BLaER1 (cell line): Measurements from ENCODE around the gene FAR2.
A peak's percentile ranks its signal among the peaks of the same experiment; 100 is the strongest.

Experiments used
- H3K27ac ChIP-seq: shearing (Covaris generic); formaldehyde crosslinking; 2 replicates; pipeline ENCODE4 v1.8.1; 2022
- H3K27me3 ChIP-seq: shearing (Covaris generic); formaldehyde crosslinking; 2 replicates; pipeline ENCODE4 v1.8.1; 2022
- H3K36me3 ChIP-seq: shearing (Covaris generic); formaldehyde crosslinking; 2 replicates; pipeline ENCODE4 v1.8.1; 2022
- H3K4me1 ChIP-seq: shearing (Covaris generic); formaldehyde crosslinking; 2 replicates; pipeline ENCODE4 v1.8.1; 2022
- H3K4me2 ChIP-seq: shearing (Covaris generic); formaldehyde crosslinking; 2 replicates; pipeline ENCODE4 v1.8.1; 2022
- H3K4me3 ChIP-seq: shearing (Covaris generic); formaldehyde crosslinking; 2 replicates; pipeline ENCODE4 v1.8.1; 2022
- H3K9ac ChIP-seq: shearing (Covaris generic); formaldehyde crosslinking; 2 replicates; pipeline ENCODE4 v1.8.1; 2022
- H3K9me3 ChIP-seq: shearing (Covaris generic); formaldehyde crosslinking; 2 replicates; pipeline ENCODE4 v1.8.1; 2022
- H4K20me1 ChIP-seq: shearing (Covaris generic); formaldehyde crosslinking; 2 replicates; pipeline ENCODE4 v1.8.1; 2022
- Cebpa-rat ChIP-seq: shearing (Covaris generic); IDR thresholded peaks from 2 replicates; pipeline ENCODE4 v1.8.1; 2022

FAR2 gene

DNA sequence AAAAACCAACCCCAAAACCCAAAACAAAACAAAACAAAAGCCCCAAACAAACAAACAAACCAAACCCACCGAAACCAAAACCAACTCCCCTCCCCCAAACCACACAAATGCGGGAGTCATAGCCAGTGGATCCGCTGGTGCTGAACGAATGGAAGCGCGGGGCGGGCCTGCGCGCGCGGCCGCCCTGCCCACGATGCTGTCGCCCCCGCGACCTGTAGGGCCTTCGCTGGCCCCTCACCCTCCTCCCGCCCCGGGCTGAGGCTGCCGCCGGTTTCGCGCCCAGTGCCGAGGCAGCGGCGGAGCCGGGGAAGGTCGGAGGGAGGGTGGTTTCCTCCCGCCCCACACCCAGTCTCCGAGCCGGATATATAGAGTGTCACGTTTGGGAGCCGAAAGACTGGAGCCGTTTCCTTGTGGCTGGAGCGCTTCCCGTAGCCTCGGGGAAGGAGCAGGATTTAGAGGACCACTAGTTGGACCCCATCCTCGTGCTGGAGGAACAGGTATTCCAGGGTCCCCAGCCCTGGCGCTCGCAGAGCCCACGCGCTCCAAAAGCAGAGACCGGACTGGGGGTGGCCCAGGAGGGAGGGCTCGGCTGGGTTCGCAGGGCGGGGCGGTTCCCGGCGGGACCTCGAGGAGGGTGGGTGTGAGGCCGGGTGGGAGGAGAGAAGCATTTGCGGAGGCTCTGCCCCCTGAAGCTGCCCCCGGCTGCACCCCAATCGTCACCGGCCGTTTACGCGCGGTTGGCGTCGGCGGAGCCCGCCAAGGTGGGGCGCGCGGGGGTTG lies at the start of gene FAR2:
TSS of gene FAR2 (plus strand) at position 368 of the 780 bp plus-strand sequence. CDS start 121,172 bp downstream, outside the sequence.
- Histone ChIP-seq H3K27ac (peak within 1 kb of the TSS; percentile 93), H3K4me1 (peaks cover 52% of the 10 kb centered on the region), H3K9me3 (peaks cover 11% of the 10 kb centered on the region; the same call in 1 of the 2 replicates), H3K4me2 (peak within 1 kb of the TSS; percentile 96), H3K36me3 (no peaks in the 10 kb centered on the region), H3K27me3 (no peaks in the 10 kb centered on the region), H3K9ac (peak within 1 kb of the TSS; percentile 89), H4K20me1 (no peaks in the 10 kb centered on the region), H3K4me3 (peak within 1 kb of the TSS; percentile 86)
- no peak for TF ChIP-seq Cebpa-rat

- no peak for TF ChIP-seq Cebpa-rat
- no peaks in the 10 kb centered on the region for H3K36me3 ChIP-seq
- no peak overlapping the region for H3K9ac ChIP-seq
- H3K9me3 ChIP-seq = 0 out of 2 replicates have a peak, but pooled peaks cover 7% of the 10 kb centered on the region
- no peak overlapping the region for H3K4me3 ChIP-seq
- H3K27ac ChIP-seq = no peak overlapping the region
- no peaks in the 10 kb centered on the region for H3K27me3 ChIP-seq
- H3K4me2 ChIP-seq = peak overlapping the region; percentile 74
- no peaks in the 10 kb centered on the region for H4K20me1 ChIP-seq
- H3K4me1 ChIP-seq = peaks cover 25% of the 10 kb centered on the region
These were observed 46.3 kb upstream of the FAR2 start for GRCh38 chr12:29102741-29103140.

GRCh38 chr12:29103539-29103974 lies 45.5 kb upstream of the FAR2 start:
- H4K20me1 ChIP-seq = no peaks in the 10 kb centered on the region
- H3K27me3 ChIP-seq = no peaks in the 10 kb centered on the region
- peak overlapping the region; percentile 51 for H3K4me3 ChIP-seq
- peaks cover 25% of the 10 kb centered on the region for H3K4me1 ChIP-seq
- H3K36me3 ChIP-seq = no peaks in the 10 kb centered on the region
- H3K27ac ChIP-seq = peak overlapping the region; percentile 69
- H3K9me3 ChIP-seq = 0 out of 2 replicates have a peak, but pooled peaks cover 11% of the 10 kb centered on the region
- 0 out of 2 replicates have a peak overlapping the region, but pooled peaks have one; percentile 32 for H3K9ac ChIP-seq
- H3K4me2 ChIP-seq = peak overlapping the region; percentile 74
- TF ChIP-seq Cebpa-rat = no peak

GRCh38 chr12:29104516-29104915 lies 44.6 kb upstream of the FAR2 start:
- Histone ChIP-seq H3K4me3 (no peak overlapping the region), H3K36me3 (no peaks in the 10 kb centered on the region), H3K27me3 (no peaks in the 10 kb centered on the region), H3K4me1 (peaks cover 25% of the 10 kb centered on the region), H3K9ac (no peak overlapping the region), H3K27ac (no peak overlapping the region), H3K4me2 (peak overlapping the region; percentile 74; the same call in 1 of the 2 replicates), H4K20me1 (no peaks in the 10 kb centered on the region), H3K9me3 (0 out of 2 replicates have a peak, but pooled peaks cover 6% of the 10 kb centered on the region)
- TF ChIP-seq Cebpa-rat = no peak

DNA sequence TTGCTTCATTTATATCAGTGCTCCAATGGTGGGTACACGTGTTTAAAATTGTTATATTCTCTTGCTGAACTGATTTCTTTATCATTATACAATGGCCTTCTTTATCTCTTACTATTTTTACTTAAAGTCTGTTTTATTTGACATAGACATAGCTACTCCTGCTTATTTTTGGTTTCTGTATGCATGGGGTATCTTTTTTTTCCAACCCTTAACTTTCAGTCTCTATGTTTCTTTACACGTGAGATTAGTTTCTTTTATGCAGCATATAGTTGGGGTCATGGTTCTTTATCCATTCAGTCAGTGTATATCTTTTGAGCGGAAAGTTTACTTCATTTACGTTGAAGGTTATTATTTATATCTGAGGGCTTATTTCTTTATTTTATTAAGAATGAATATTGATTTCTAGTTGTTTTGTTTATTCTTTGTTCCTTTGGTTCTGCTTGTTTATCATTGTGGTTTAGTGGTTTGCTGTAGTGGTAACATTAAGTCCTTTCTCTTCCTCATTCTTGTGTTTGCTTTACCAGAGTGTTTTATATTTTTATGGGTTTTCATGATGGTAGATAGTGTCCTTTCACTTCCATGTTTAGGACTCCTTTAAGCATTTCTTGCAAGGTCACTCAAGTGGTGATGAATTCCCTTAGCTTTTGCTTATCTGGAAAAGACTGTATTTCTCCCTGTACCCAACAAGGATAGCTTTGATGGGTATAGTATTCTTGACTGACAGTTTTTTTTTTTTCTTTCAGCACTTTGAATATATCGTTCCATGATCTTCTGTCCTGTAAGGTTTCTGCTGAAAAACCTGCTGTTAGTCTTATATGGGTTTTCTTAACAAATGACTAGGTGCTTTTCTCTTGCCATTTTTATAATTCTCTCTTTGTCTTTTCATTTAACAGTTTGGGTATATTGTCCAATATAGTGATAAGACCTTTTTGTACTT lies 38.3 kb upstream of the FAR2 start:
- Histone ChIP-seq H3K4me2 (no peak overlapping the region), H3K9ac (no peak overlapping the region), H3K4me3 (no peak overlapping the region), H3K9me3 (peaks cover 32% of the 10 kb centered on the region), H3K27ac (no peak overlapping the region), H3K27me3 (no peaks in the 10 kb centered on the region), H4K20me1 (no peaks in the 10 kb centered on the region), H3K4me1 (no peaks in the 10 kb centered on the region), H3K36me3 (no peaks in the 10 kb centered on the region)
- TF ChIP-seq Cebpa-rat = no peak

- peaks cover 28% of the 10 kb centered on the region for H3K9me3 ChIP-seq
- TF ChIP-seq Cebpa-rat = no peak
- H3K4me1 ChIP-seq = no peaks in the 10 kb centered on the region
- H3K27me3 ChIP-seq = no peaks in the 10 kb centered on the region
- no peak overlapping the region for H3K27ac ChIP-seq
- H3K4me3 ChIP-seq = no peak overlapping the region
- H3K36me3 ChIP-seq = no peaks in the 10 kb centered on the region
- no peaks in the 10 kb centered on the region for H4K20me1 ChIP-seq
- H3K4me2 ChIP-seq = no peak overlapping the region
- H3K9ac ChIP-seq = no peak overlapping the region
These were observed 36.0 kb upstream of the FAR2 start for GRCh38 chr12:29113101-29113500.

DNA sequence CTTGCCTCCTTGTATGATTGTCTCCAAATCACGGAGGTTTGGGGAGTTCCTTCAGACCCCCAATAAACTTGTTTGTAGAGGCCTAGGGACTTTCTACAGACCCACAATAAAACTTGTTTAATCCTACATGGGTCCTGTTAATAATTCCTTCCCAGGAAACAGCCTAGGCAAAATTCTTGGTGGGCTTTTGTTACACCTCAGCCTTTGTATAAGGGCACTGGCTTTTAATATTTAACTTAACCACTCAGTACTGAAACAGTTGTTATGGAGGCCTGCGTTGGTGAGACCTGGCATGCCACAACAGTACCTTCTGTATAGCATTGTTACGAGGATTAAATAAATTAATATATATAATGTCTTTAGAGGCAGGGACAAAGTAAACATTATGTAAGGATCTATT lies 32.7 kb upstream of the FAR2 start:
- Histone ChIP-seq H3K4me2 (no peak overlapping the region), H3K27ac (no peak overlapping the region), H3K36me3 (no peaks in the 10 kb centered on the region)

GRCh38 chr12:29131539-29131938 lies 17.5 kb upstream of the FAR2 start:
- no peak overlapping the region for H3K4me3 ChIP-seq
- H3K27ac ChIP-seq = no peak overlapping the region
- H3K9me3 ChIP-seq = peaks cover 6% of the 10 kb centered on the region; the same call in 1 of the 2 replicates
- no peak overlapping the region for H3K9ac ChIP-seq
- H3K4me2 ChIP-seq = no peak overlapping the region
- H4K20me1 ChIP-seq = no peaks in the 10 kb centered on the region
- TF ChIP-seq Cebpa-rat = no peak
- H3K4me1 ChIP-seq = no peaks in the 10 kb centered on the region
- H3K36me3 ChIP-seq = no peaks in the 10 kb centered on the region
- no peaks in the 10 kb centered on the region for H3K27me3 ChIP-seq

More for the DNA sequence above, 32.7 kb upstream of the FAR2 start:
- Histone ChIP-seq H3K4me3 (no peak overlapping the region), H3K27me3 (no peaks in the 10 kb centered on the region), H4K20me1 (no peaks in the 10 kb centered on the region), H3K9me3 (peaks cover 18% of the 10 kb centered on the region), H3K9ac (no peak overlapping the region), H3K4me1 (no peaks in the 10 kb centered on the region)
- TF ChIP-seq Cebpa-rat = no peak

DNA sequence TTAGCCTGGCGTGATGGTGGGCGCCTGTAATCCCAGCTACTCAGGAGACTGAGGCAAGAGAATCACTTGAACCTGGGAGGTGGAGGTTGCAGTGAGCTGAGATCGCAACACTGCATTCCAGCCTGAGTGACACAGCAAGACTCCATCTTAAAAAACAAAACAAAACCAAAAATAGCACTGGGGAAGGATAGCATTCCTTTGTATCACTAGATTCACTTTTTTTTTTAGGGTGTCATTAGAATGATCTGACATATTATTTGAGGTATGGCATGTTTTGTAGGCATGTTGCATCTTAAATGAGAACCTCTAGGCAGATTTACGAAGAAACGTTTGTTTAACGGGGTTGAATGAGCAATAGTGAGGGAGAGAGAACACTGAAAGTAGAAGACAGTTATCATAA lies 16.8 kb upstream of the FAR2 start:
- H3K4me3 ChIP-seq = no peak overlapping the region
- H3K9ac ChIP-seq = no peak overlapping the region
- TF ChIP-seq Cebpa-rat = no peak
- H4K20me1 ChIP-seq = no peaks in the 10 kb centered on the region
- no peak overlapping the region for H3K4me2 ChIP-seq
- H3K36me3 ChIP-seq = no peaks in the 10 kb centered on the region
- no peaks in the 10 kb centered on the region for H3K4me1 ChIP-seq
- H3K9me3 ChIP-seq = peaks cover 6% of the 10 kb centered on the region; the same call in 1 of the 2 replicates
- no peak overlapping the region for H3K27ac ChIP-seq
- no peaks in the 10 kb centered on the region for H3K27me3 ChIP-seq
